GM12875 (cell line): ENCODE measurements around the gene LMCD1.

Source experiments
- H3K4me3 ChIP-seq: one replicate; pipeline ENCODE4 v1.5.1; 2011; ENCODE audit warnings: low read depth, low read length, control low read depth
- TF ChIP-seq, protein P1 (sequence below): IDR thresholded peaks from 2 replicates; pipeline ENCODE4 v1.5.1; 2011; ENCODE audit warnings: low read depth, mild to moderate bottlenecking, control low read depth, inconsistent platforms, low read length, moderate library complexity, borderline replicate concordance; ENCODE audit not compliant: insufficient read depth

Gene LMCD1

DNA sequence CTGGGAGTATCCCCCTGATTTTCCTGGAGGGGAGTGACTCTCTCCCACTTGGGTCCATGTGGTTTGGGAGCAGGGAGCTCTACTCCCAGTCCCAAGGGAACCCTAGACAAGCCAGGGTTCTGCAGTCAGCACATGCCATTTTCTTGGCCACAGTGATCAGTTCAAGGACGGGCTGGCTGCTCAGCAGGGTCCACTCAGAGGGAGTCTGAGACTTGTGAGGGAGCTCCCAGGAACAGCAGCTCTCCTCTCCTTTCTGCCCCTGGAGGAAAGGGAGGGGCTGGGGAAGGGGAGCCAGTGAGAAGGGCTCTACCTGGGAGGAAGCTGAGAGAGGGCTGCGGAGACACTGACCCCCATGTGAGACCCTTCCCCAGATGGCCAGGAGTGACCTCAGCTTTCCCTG is 29.1 kb upstream of the LMCD1 start:
- H3K4me3 ChIP-seq: no peak overlapping the region
- TF ChIP-seq, protein P1, sequence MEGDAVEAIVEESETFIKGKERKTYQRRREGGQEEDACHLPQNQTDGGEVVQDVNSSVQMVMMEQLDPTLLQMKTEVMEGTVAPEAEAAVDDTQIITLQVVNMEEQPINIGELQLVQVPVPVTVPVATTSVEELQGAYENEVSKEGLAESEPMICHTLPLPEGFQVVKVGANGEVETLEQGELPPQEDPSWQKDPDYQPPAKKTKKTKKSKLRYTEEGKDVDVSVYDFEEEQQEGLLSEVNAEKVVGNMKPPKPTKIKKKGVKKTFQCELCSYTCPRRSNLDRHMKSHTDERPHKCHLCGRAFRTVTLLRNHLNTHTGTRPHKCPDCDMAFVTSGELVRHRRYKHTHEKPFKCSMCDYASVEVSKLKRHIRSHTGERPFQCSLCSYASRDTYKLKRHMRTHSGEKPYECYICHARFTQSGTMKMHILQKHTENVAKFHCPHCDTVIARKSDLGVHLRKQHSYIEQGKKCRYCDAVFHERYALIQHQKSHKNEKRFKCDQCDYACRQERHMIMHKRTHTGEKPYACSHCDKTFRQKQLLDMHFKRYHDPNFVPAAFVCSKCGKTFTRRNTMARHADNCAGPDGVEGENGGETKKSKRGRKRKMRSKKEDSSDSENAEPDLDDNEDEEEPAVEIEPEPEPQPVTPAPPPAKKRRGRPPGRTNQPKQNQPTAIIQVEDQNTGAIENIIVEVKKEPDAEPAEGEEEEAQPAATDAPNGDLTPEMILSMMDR: no peak

DNA sequence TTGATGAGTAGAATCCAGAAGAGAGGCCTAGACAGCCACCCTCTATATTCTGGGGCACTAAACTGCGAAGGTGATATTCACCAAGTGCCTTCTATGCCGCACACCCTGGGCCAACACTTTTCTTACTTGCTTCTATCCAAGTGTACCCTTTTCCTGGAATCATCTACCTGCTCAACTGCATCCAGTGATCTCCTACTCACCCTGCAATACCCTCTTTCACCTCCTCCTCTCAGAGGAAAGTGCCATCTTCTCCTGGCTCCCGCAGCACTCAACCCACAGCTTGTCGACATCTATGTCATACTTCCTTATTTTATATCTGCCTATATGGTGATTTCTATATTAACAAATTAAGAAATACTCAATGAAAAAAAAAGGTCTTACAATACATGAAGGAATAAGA is 28.6 kb upstream of the LMCD1 start:
- TF ChIP-seq, protein P1: no peak

DNA sequence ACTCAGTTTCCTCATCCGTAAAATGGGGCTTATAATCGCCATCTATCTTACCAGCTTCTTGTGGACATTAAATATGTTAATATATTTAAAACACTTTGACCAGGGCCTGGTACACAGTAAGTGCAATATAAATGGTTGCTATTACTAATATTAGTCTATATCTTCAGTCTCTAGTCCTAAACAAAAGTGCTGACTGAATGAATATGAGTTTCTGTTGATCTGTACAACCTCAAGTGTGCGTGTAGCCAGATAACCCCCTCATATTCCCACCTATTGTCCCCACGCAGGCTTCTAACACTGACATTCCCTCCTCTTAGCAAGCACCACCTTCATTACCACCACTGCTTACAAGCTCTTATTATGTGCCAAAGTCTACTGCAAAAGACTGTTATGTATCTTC is 27.6 kb upstream of the LMCD1 start:
- no peak overlapping the region for H3K4me3 ChIP-seq
- TF ChIP-seq, protein P1: no peak

More for the DNA sequence above, 28.6 kb upstream of the LMCD1 start:
- H3K4me3 ChIP-seq: no peak overlapping the region

DNA sequence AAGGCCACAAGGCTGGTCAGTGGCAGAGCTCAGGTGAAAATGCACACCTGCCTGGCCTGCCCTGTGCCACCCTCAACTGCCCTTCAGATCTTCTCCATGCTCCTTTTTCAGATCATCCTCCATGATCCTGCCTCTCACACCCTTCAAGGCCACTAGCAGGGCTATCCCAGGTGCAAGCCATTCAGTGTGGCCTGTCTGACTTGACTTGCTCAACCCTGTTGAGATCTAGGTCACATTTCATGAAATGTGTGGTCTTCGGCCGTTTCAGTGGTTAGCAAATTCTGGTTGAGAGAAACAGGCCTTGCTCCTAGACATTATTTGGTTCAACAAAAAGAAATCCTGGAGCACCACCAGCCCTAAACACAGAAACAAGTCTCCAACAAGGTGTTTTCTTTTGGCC is 26.6 kb upstream of the LMCD1 start:
- H3K4me3 ChIP-seq: no peak overlapping the region
- TF ChIP-seq, protein P1: no peak

DNA sequence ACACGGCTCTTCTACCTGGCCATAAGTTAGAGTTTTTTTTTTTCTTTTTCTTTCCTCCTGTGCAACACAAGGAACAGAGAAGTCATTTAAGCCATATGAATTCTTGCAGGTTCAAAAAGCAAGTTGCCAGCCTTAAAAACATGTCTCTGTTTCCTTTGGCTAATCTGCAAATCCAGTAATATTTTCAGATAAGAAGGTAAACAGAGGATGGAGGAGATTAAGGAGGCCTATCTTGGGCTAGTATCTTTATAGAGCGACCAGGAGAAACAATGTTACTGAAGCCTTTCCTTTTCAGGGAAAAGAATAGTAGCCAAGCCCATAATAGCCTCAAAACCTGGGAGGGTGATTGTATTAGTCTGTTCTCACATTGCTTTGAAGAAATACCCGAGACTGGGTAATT is 20.9 kb upstream of the LMCD1 start:
- H3K4me3 ChIP-seq: no peak overlapping the region
- TF ChIP-seq, protein P1: no peak

DNA sequence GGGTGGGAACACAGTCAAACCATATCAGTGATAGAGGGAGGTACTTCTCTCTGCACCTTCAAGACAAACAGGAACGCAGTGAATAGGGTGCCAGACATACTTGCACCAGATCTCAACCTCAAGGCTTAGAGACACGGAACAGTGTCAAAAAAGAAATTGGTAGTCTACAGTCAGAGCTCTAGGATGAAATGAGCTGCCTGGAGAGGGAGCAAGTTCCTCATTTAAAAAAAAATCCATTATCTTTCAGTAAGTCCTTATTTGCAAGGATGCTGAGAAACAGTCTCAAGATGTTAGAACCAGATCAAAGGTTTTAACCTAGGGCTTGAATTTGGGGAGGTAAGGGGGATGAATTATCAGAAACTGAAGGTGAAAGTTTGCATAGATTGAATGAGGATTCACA is 20.2 kb upstream of the LMCD1 start:
- TF ChIP-seq, protein P1: no peak
- H3K4me3 ChIP-seq: no peak overlapping the region

DNA sequence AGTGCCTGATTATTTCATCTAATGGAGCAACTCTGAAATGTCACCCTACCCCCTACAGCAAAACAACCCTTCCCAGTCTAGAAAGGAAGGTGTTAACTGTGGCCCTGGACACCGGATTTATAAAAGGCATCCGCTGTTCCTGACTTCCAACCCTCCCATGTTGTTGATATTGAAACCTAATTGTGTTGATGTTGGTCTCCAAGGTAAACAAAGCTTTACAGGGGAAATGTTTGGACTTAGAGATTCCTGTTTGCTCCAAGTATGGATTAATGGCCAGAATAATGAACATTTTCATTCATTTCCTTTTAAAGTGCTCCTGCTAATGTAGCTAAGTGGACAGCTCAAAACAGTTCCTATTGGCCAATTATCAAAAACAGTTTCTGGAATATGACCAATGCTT is 19.4 kb upstream of the LMCD1 start:
- H3K4me3 ChIP-seq: no peak overlapping the region
- TF ChIP-seq, protein P1: no peak
